HG03097 (cell line): ENCODE results near the gene VASH2.
A peak's percentile ranks its signal among the peaks of the same experiment; 100 is the strongest.
"Not testable (repeated sequence)": the region's sequence is repeated elsewhere in the genome, so short reads cannot be mapped to it uniquely, and the experiment has no call there.

Experiments
- ATAC-seq: cut with Tn5 transposase; IDR thresholded peaks from one replicate; pipeline ENCODE4 v1.9.1; 2021; ENCODE audit not compliant: unreplicated experiment, low FRiP score

Gene VASH2

DNA sequence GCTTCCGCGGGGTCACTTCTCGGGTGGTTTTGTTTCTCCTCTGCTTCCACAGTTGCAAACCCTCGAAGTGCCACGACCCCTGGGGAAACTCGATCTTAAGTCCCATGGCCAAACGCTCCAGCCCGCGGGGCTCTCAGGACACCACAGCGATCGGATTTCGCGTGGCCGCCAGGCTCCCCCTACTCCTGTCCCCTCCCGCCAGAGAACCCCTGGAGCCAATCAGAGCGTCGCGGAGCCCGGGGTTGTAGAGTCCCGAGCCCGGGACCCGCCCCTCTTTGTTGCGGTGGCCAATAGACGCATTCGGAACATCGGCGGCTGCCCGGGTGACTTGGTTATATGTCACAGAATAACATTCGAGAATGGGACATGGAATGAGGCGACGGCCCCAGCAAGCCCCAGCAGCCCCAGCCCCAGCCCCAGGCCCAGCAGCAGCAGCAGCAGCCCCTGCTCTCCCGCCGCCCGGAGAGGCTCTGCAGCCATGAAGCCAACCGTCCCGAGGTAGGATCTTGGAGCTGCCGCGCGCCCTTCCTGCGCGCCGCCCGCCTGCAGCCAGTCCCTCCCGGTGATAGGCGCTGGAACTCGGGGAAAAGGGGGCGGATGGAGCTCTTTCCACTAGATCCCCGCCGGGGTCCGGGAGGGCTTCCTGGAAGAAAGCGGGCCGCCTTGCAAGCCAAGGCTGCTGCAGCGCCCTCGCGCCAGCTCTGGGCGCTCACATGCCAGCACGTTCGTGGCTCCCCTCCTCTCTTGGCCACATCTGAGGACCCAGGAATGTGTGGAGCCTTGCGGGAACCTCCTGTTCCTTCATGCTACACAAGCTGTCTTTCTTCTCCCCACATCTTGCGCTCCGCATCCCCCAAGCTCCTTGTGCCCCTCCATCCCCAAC, at the start of gene VASH2:
Gene VASH2 (plus strand): TSS at position 299 of the 883 bp plus-strand sequence. CDS start 1,002 bp downstream, outside the sequence.
- peak; percentile 85 for ATAC-seq

DNA sequence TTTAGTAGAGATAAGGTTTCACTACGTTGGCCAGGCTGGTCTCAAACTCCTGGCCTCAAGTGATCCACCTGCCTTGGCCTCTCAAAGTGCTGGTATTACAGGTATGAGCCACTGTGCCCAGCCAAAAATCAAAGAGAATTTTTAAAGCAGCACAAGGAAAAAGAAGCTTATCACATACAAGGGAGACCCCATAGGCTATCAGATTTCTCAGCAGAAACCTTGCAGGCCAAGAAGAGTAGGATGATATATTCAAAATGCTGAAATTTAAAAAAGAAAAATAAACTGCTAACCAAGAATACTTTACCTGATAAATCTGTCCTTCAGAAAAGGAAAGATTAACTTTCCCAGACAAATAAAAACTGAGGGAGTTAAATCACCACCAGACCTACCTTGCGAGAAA, 49.1 kb upstream of the VASH2 start:
- no peak for ATAC-seq

DNA sequence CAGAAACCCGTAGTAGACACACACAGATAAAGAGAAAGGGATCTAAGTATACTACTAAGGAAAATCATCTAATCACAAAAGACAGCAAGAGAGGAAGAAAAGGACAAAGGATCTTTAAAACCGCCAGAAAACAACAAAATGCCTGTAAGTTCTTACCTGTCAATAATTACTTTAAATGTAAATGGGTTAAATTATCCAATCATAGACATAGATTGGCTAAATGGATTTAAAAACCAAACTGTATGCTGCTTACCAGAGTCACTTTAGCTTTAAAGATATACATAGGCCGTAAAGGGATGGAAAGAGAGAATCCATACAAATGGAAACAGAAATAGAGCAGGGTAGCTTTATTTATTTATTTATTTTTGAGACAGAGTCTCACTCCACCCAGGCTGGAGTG, 48.3 kb upstream of the VASH2 start:
- no peak for ATAC-seq

DNA sequence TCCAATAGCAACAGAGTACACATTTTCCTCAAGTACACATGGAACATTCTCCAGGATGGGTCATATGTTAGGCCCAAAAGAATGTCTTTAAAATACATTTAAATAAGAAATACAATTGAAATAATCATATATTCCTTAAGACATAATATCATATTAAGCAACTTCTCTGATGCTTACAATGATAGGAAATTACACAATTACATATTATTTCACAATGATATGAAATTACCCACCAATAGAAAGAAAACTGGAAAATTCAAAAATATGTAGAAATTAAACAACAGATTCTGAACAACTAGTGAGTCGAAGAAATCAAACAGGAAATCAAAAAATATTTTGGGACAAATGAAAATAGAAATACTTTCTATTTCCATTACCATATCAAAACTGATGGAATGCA, 46.7 kb upstream of the VASH2 start:
- ATAC-seq, result no peak

GRCh38 chr1:212908071-212908470, 42.3 kb upstream of the VASH2 start:
- not testable (repeated sequence) for ATAC-seq

GRCh38 chr1:212908971-212909370, 41.4 kb upstream of the VASH2 start:
- ATAC-seq, result no peak

DNA sequence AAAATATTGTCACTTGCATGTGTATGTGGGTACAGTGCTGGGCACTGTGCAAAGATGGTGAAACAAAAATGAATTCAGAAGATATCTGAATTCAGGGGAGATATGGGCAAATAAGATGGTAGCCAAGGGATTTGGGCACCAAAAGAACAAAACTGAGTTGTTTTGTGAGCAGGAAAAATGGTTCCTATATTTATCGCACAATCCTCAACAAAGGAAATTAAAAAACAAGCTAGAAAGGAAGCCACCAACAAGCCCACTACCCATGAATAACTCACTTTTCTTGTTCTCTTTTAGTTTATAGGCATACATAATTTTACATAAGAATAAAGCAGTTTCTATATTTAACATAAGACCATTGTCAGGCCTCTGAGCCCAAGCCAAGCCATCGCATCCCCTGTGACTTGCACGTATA, 40.7 kb upstream of the VASH2 start:
- no peak for ATAC-seq

GRCh38 chr1:212910213-212910612, 40.1 kb upstream of the VASH2 start:
- ATAC-seq, result not testable (repeated sequence)

GRCh38 chr1:212913638-212914037, 36.7 kb upstream of the VASH2 start:
- not testable (repeated sequence) for ATAC-seq

DNA sequence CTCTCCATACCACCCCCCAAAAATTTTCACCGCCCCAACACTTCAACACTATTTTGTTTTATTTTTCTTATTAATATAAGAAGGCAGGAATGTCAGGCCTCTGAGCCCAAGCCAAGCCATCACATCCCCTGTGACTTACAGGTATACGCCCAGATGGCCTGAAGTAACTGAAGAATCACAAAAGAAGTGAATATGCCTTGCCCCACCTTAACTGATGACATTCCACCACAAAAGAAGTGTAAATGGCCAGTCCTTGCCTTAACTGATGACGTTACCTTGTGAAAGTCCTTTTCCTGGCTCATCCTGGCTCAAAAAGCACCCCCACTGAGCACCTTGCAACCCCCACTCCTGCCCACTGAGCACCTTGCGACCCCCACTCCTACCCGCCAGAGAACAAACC, 36.2 kb upstream of the VASH2 start:
- ATAC-seq, result not testable (repeated sequence)

GRCh38 chr1:212914789-212915188, 35.6 kb upstream of the VASH2 start:
- ATAC-seq, result no peak

GRCh38 chr1:212915245-212916091, 34.9 kb upstream of the VASH2 start:
- no peak for ATAC-seq

DNA sequence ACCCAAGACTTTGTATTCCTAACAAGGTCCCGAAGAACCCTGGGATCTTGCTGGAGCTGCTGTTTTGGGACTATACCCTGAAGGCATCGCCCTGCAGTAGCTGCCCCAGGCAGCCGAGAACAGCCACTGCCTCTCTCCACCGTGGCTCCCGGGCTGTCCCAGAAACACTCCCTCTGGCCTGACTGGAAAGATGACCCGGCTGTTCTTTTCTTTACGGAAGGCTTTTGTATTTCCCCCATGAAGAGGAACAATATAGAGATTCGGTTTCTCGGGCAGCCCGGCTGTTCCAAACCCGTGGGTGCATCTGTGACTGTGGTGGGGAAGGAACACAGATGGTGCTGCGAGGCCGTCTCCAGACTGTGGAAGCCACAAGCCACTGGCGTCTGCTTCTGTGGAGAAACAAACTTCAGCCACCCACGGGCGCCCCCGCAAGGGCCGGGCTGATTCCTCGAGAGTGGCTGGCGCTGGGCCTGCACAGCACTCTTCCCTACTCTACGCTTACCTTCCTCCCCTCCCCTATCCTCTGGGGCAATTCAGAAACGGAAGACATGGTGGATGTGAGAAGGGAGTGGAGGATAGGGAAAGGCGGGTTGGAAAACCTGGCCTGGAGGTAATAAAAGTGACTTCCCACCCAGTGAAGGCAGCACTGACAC, 33.7 kb upstream of the VASH2 start:
- no peak for ATAC-seq

DNA sequence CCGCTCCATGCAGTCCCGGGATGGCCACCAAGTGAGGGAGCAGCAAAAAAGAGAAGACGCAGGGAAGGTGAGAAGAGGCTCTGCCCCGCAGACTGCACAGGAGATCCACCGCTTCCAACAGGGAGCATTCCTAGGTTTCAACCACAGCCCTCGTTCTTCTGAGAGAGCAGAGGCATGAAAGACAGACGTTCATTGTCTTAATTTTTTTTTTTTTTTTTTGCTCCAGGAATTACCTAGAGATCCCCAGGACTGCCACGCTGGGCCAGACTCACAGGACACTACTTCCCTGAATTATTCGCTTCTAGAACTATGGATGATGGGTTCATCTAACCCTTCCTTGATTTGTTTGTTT, 33.2 kb upstream of the VASH2 start:
- ATAC-seq, result no peak

DNA sequence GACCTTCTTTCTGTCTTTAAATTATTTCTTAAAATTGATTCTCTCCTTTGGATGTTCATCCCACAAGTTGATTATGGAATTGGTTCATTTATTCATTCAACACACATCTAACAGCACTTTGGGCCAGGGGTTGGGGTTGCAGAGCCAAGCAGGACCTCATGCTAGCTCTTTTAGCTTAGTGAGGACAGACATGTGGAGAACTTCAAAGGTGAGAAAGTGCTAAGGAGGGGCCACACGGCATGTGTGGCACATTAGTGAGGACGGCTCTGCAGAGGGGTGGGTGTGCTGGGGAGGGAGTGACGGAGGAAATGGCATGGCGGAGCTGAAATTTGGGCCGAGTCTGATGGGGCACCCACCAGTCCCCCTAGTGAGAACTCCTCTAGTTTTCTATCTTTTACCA, 32.5 kb upstream of the VASH2 start:
- ATAC-seq, result no peak

DNA sequence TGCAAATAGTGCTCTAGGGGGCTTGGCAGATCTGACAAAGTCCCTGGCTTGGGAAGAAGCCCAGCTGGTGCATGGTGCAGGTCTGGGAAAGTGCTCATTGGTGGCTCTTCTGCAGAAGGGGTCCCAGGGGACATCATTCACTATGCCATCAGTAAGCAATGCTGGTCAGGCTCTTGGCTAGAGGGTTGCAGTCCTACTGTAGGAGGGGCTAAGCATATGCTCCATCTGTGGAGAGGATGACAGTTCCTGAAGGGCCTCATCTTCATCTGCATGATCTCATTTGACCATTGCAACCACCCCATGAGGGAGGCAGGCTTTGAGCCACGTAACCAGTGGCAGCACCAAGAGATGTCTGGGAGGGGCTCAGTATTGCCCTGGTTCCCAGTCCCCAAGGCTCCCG, 31.5 kb upstream of the VASH2 start:
- ATAC-seq, result no peak

GRCh38 chr1:212920246-212920645, 30.1 kb upstream of the VASH2 start:
- no peak for ATAC-seq

DNA sequence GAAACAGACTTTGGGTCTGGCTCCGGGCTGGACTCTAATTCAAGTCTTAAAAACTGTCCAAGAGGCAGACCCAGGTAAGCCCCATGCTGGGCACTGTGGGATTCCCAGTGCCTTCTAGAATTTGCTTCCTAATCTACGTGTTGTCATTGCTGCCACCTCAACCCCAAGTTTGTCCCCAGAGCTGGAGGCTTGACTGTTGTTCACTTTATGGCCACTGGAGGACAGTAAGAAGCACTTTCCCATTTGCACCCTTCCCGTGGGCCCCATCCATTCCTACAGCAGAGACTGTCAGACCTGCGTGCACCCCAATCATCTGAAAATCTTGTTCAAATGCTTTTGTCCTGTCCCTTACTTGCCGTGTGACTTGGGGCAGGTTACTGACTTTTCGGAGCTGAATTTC, 29.4 kb upstream of the VASH2 start:
- ATAC-seq, result no peak

DNA sequence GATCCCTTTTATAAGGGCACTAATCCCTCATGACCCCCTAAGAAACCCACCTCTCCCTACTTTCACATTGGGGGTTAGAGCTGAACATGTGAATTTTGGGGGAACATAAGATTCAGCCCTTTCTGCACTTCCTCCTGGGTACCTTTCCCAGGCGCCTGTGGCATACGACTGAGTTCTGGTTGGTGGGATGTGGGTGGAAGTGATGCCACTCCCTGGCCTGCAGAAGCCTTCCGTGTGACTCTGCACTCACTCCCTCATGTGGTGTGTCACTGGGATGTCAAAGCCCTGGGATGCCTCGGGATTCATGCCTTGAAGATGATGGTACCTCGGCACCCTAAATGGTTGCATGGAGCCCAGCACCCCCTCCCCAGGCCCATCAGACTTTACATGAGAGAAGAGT, 28.3 kb upstream of the VASH2 start:
- no peak for ATAC-seq

DNA sequence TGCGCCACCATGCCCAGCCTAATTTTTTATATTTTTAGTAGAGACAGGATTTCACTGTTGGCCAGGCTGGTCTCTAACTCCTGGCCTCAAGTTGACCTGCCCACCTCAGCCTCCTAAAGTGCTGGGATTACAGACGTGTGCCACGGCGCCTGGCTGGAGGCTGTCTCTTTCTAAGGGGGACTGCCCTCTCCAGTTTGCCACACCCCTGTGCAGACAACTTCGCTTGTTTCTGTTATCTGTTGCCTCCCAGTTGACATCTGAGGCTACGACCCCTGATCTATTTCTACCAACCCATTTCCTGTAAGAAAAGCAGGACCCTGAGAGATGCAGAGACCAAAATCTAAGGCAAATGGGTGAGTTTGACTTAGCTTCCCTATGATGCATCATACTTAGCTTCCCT, 24.0 kb upstream of the VASH2 start:
- ATAC-seq, result no peak
